Fibroblast of the aortic adventitia (primary cell): ENCODE results near the gene VPS50. TPM values are rescaled to one million over a fixed set of nuclear protein-coding genes. Genes with fewer than 3 reads are reported as not detected.
"Not testable (repeated sequence)": the region's sequence is repeated elsewhere in the genome, so short reads cannot be mapped to it uniquely, and the experiment has no call there.

ENCODE experiments used
- DNase-seq: peaks from one replicate; pipeline ENCODE4 v3.0.0-alpha.2; 2010; ENCODE audit warnings: low read depth
- H3K4me3 ChIP-seq: 2 replicates; pipeline ENCODE4 v1.5.1; 2011; ENCODE audit warnings: low read depth, mild to moderate bottlenecking, control low read depth, low read length, moderate library complexity
- total RNA-seq: library from RNA; depleted of rRNA; stranded (reverse); fragments of >200 nt; gene quantifications from 2 replicates; pipeline ENCODE4 v1.2.3, GENCODE V29; 2012; ENCODE audit warnings: low replicate concordance
- TF ChIP-seq, protein P1 (sequence below): IDR thresholded peaks from 2 replicates; pipeline ENCODE4 v1.5.1; 2011; ENCODE audit warnings: mild to moderate bottlenecking, low read length, control low read depth, inconsistent platforms; ENCODE audit not compliant: insufficient read depth

VPS50 gene
- total RNA-seq, 1 donor = 32.3 TPM

DNA sequence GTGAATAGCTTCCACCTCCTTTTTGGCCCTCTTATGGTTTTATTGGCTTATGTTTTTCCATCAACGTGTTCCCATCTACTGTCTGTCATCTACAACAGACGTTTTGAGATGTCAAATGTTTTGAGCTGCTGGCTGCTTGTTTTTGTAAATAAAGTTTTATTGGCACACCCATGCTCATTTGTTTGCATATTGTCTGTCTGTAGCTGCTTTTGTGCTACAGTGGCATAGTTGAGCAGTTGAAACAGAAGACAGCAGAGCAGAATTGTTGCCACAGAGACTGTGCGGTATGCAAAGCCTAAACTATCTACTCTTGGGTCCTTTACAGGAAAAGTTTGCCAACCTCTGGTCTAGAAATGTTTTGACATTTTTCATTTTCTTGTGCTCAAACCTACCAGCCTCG lies 88.7 kb downstream of the VPS50 start:
- DNase-seq = no peak
- H3K4me3 ChIP-seq = no peak overlapping the region
- TF ChIP-seq, protein P1, sequence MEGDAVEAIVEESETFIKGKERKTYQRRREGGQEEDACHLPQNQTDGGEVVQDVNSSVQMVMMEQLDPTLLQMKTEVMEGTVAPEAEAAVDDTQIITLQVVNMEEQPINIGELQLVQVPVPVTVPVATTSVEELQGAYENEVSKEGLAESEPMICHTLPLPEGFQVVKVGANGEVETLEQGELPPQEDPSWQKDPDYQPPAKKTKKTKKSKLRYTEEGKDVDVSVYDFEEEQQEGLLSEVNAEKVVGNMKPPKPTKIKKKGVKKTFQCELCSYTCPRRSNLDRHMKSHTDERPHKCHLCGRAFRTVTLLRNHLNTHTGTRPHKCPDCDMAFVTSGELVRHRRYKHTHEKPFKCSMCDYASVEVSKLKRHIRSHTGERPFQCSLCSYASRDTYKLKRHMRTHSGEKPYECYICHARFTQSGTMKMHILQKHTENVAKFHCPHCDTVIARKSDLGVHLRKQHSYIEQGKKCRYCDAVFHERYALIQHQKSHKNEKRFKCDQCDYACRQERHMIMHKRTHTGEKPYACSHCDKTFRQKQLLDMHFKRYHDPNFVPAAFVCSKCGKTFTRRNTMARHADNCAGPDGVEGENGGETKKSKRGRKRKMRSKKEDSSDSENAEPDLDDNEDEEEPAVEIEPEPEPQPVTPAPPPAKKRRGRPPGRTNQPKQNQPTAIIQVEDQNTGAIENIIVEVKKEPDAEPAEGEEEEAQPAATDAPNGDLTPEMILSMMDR = no peak

DNA sequence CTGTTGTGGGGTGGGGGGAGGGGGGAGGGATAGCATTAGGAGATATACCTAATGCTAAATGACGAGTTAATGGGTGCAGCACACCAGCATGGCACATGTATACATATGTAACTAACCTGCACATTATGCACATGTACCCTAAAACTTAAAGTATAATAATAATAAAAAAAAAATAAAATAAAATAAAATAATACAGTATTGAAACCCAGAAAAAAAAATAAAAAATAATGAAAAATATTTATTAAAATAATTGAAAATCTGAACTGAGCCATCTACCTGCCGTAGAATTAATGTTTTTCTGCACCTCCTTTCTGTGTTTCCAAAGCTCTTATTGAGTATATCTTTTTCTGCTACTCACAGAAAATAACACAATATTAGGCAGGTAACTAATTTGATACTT lies 94.1 kb downstream of the VPS50 start:
- DNase-seq, H3K4me3 ChIP-seq: not testable (repeated sequence)

DNA sequence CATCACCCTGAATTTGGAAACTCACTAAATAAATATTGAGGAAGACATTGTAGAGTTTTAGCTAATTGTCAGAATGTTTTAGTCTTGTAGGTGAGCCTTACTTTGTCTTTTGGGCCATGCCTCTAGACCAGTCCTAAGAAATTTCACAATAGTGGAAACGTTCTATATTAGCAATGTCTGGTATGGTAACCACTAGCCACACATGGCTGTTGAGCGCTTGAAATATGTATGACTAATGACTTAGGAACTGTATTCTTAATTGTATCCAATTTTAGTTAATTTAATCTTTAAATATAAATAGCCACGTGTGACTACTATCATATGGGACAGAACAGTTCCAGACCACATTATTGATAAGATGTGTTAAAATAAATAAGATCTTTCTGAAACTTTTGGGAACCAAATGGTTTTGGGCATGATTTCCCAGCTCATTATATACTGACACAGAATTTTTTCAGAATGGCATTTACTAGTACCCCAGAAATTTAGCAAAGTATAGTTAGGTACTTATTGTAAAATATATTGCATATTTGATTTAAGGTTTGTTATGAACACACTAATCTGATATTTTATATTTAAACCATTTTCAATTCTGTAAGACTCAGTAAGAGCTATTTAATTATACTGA lies 95.0 kb downstream of the VPS50 start:
- TF ChIP-seq, protein P1 = no peak
- no peak overlapping the region for H3K4me3 ChIP-seq
- peak; percentile 89 for DNase-seq

DNA sequence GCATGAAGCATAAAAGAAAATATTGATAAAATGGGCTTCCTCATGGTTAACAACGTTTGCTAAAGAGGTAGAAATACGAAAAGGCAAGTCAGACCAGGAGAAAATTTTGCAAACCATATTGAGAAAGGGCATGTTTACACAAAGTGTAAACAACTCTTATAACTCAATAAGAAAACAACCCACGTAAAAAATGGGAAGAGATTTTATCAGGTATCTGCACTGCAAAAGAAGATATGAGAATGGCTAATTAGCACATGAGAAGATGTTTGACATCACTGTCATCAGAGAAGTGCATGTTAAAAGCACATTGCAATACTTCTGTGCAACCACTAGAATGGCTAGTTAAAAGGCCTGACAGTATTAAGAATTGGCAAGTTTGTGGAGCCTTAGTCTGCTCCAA lies 99.5 kb downstream of the VPS50 start:
- TF ChIP-seq, protein P1 = no peak
- DNase-seq = no peak
- H3K4me3 ChIP-seq = no peak overlapping the region

DNA sequence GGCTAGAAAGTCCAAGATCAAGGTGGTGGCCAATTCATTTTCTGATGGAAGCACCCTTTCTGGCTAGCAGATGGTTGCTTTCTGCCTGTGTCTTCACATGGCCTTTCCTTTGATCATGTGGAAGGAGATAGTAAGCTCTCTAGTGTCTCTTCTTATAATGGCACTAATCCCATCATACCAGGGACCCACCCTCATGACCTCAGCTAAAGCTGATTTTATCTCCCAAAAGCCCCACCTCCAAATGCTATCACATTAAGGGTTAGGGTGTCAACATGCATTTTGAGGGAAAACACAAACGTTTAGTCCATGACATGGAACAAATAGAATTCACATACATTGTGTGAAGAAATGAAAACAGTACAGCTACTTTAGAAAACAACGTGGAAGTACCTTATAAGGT lies 100.0 kb downstream of the VPS50 start:
- H3K4me3 ChIP-seq = no peak overlapping the region
- TF ChIP-seq, protein P1 = no peak
- no peak for DNase-seq

DNA sequence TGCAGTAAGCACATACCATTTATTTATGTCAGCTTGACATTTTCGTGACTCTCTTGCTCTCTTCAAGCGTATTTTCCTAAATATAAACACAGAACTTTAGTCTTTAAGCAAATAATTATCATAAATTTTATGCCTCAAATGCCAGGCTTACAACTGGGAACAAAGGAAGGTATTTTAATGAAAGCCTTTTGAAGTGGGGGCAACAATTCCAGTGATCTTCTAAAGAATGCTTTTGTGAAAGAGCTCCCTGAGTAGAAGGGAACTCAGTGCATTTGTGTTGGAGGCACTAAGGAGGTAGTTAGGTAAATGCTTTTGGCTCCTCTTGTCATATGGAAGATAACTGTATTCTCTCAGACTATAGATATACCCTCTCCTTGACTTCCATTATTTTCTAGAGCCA lies 104.9 kb downstream of the VPS50 start:
- TF ChIP-seq, protein P1 = no peak
- H3K4me3 ChIP-seq = no peak overlapping the region
- DNase-seq = no peak

DNA sequence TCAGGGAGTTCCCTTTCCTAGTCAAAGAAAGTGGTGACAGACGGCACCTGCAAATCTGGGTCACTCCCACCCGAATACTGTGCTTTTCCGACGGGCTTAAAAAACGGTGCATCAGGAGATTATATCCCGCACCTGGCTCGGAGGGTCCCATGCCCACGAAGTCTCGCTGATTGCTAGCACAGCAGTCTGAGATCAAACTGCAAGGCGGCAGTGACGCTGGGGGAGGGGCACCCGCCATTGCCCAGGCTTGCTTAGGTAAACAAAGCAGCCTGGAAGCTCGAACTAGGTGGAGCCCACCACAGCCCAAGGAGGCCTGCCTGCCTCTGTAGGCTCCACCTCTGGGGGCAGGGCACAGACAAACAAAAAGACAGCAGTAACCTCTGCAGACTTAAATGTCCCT lies 110.0 kb downstream of the VPS50 start:
- DNase-seq = not testable (repeated sequence)

DNA sequence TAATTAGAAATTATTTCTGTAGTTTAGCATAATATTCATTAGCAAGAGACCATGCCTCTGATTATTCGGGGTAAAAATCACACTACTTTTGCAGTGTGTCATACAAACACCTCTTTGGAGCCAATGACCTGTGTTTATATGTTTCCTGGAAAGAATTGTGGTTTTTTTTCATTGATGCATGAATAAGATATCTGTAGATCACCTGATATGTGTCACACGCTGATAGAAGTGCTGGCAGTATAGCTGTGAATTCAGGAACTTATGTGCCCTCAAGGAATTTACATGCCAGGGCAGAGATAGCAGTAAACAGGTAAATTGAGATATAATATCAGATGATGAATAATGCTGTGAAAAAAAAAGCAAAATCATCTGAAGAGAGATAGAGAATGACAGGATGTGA lies 118.2 kb downstream of the VPS50 start:
- H3K4me3 ChIP-seq = no peak overlapping the region
- no peak for DNase-seq
- TF ChIP-seq, protein P1 = no peak

More for the DNA sequence above, 110.0 kb downstream of the VPS50 start:
- not testable (repeated sequence) for H3K4me3 ChIP-seq
